Mesothelial cell of epicardium (in vitro differentiated cells): ENCODE data around the gene MAG. TPM values are rescaled to one million over a fixed set of nuclear protein-coding genes. Genes with fewer than 3 reads are reported as not detected.
A peak's percentile ranks its signal among the peaks of the same experiment; 100 is the strongest.

ENCODE experiments used
- DNase-seq, 2 experiments: peaks; one replicate each; pipeline ENCODE4 v3.0.0; 2021; ENCODE audit warnings: low spot score in 2 of 2; ENCODE audit not compliant: unreplicated experiment in 2 of 2
- H3K27ac Mint-ChIP-seq: 2 replicates; pipeline ENCODE4 v1.8.0; 2021; ENCODE audit warnings: mixed read lengths
- H3K27me3 Mint-ChIP-seq: 2 replicates; pipeline ENCODE4 v1.8.0; 2021; ENCODE audit warnings: low read depth, mixed read lengths
- H3K36me3 Mint-ChIP-seq: 2 replicates; pipeline ENCODE4 v1.8.0; 2021; ENCODE audit warnings: mixed read lengths
- H3K4me1 Mint-ChIP-seq: 2 replicates; pipeline ENCODE4 v1.8.0; 2021; ENCODE audit warnings: mixed read lengths
- H3K4me3 Mint-ChIP-seq: 2 replicates; pipeline ENCODE4 v1.8.0; 2021; ENCODE audit warnings: mild to moderate bottlenecking, moderate library complexity, mixed read lengths
- H3K9me3 Mint-ChIP-seq: 2 replicates; pipeline ENCODE4 v1.8.0; 2021; ENCODE audit warnings: mixed read lengths
- CTCF ChIP-seq: fragments of 200-600 bp; sonication (generic); IDR thresholded peaks from one replicate; pipeline ENCODE4 v1.5.0; 2021; ENCODE audit warnings: antibody characterized with exemption; ENCODE audit not compliant: unreplicated experiment
- total RNA-seq: library from RNA; stranded (reverse); gene quantifications from 3 replicates; pipeline ENCODE4 v1.2.1, GENCODE V29; 2021

The MAG gene
- total RNA-seq, 1 donor from 2014 or later = 26.1 TPM

GRCh38 chr19:35268536-35269437, 23.2 kb upstream of the MAG start, which contains the start of gene USF2:
Gene USF2 (plus strand): TSS chr19:35268962. CDS start chr19:35269102, 140 bp downstream.
- Mint-ChIP-seq H3K4me1 (peaks cover 19% of the 10 kb centered on the region), H3K36me3 (peaks cover 14% of the 10 kb centered on the region), H3K27me3 (no peaks in the 10 kb centered on the region), H3K4me3 (peak within 1 kb of the TSS; percentile 93), H3K9me3 (no peaks in the 10 kb centered on the region), H3K27ac (peak within 1 kb of the TSS; percentile 98)
- peak; percentile 70 to 71 for DNase-seq
- TF ChIP-seq CTCF = no peak

DNA sequence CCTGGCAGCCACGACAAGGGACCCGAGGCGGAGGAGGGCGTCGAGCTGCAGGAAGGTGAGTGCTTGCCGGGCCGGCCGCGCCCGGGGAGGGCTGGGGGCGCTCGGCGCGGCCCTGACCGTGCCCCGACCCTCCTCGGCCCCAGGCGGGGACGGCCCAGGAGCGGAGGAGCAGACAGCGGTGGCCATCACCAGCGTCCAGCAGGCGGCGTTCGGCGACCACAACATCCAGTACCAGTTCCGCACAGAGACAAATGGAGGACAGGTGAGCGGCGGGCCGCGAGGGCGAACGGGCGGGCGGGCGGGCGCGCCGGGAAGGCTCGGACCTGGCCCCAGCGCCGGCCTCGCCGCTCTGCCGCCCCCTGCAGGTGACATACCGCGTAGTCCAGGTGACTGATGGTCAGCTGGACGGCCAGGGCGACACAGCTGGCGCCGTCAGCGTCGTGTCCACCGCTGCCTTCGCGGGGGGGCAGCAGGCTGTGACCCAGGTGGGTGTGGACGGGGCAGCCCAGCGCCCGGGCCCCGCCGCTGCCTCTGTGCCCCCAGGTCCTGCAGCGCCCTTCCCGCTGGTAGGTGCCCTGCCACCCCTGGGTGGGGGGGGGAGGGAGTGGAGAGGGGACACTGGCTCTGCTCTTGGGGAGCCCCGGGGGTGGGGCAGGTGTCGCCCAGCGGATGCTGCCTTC, 22.4 kb upstream of the MAG start:
- peak; percentile 92 for TF ChIP-seq CTCF
- Mint-ChIP-seq H3K36me3 (peaks cover 19% of the 10 kb centered on the region), H3K27ac (peak overlapping the region; percentile 72), H3K4me3 (peak overlapping the region; percentile 67), H3K4me1 (peaks cover 19% of the 10 kb centered on the region), H3K27me3 (no peaks in the 10 kb centered on the region), H3K9me3 (no peaks in the 10 kb centered on the region)
- peak; percentile 74 to 86 for DNase-seq

DNA sequence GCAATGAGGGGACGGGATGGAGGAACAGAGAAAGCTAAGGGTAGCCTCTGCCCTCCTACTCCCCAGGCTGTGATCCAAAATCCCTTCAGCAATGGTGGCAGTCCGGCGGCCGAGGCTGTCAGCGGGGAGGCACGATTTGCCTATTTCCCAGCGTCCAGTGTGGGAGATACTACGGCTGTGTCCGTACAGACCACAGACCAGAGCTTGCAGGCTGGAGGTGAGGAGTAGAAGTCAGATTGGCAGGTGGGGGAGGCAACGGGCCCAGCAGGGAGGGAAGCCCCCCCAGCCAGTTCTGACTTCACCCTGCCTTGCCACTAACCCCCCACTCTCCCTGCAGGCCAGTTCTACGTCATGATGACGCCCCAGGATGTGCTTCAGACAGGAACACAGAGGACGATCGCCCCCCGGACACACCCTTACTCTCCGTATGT, 21.6 kb upstream of the MAG start:
- H3K4me1 Mint-ChIP-seq = peaks cover 12% of the 10 kb centered on the region
- no peak overlapping the region for H3K27ac Mint-ChIP-seq
- H3K27me3 Mint-ChIP-seq = no peaks in the 10 kb centered on the region
- TF ChIP-seq CTCF = no peak
- peak overlapping the region; percentile 67 for H3K4me3 Mint-ChIP-seq
- H3K36me3 Mint-ChIP-seq = peaks cover 20% of the 10 kb centered on the region
- DNase-seq = no peak
- no peaks in the 10 kb centered on the region for H3K9me3 Mint-ChIP-seq

- H3K36me3 Mint-ChIP-seq = peaks cover 28% of the 10 kb centered on the region
Observed at GRCh38 chr19:35271546-35271945, 20.4 kb upstream of the MAG start.

More at GRCh38 chr19:35271546-35271945, 20.4 kb upstream of the MAG start:
- no peak overlapping the region for H3K4me3 Mint-ChIP-seq
- peaks cover 6% of the 10 kb centered on the region for H3K4me1 Mint-ChIP-seq
- DNase-seq = no peak
- no peaks in the 10 kb centered on the region for H3K27me3 Mint-ChIP-seq
- no peak overlapping the region for H3K27ac Mint-ChIP-seq
- TF ChIP-seq CTCF = no peak
- no peaks in the 10 kb centered on the region for H3K9me3 Mint-ChIP-seq
